GM21515 (cell line): ENCODE results near the gene AIFM2.
"Not testable (repeated sequence)": the region's sequence is repeated elsewhere in the genome, so short reads cannot be mapped to it uniquely, and the experiment has no call there.

ENCODE experiments used
- ATAC-seq: cut with Tn5 transposase; IDR thresholded peaks from one replicate; pipeline ENCODE4 v1.9.1; 2021; ENCODE audit not compliant: unreplicated experiment

Gene AIFM2

DNA sequence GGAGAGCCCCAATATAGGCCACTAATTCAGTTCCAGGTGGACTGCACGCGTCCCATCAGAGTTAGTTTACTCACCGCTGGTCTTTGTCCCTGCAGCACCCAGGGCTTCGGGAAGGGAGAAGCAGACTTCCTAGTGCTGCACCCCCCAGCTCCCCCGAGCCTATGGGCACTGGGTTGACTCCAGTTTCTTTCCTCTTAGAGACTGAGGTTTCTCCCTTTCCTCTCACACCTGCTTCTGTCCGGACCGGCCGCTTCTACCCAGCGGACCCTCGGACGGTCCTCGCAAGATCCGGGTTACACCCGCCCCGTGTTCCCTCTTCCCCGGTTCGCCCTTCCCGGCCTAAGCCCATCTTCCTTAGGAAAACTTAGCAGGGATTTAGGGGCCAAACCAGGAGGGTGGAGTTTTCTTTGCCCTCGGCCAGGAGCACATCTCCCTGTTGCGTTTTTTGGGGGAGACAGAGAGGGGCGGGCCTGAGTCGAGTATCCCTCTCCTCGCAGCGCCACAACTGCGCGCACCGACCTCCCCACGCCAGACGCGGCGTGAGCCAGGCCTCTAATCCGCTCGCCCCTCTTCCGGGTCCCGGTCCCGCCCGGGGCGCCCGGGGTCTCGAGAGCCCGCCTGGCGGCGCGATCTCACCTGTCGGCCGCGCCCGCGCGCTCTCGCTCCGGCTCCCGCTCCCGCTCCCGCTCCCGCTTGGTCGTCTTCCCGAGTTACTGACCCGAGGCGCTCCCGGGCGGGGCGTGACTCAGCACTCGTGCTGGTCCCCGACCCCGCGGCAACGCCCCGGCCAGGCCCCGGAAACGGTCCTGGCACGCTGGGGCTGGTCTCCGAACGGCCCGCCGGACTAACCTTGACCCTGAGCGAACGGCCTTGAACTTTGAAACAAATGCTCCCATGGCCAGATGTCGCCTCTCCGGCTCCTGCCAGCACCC lies at the start of gene AIFM2:
AIFM2 (minus strand) TSS at position 728 of the 932 bp plus-strand sequence. CDS start 8,741 bp downstream, outside the sequence.
- ATAC-seq, result peak; percentile 70

DNA sequence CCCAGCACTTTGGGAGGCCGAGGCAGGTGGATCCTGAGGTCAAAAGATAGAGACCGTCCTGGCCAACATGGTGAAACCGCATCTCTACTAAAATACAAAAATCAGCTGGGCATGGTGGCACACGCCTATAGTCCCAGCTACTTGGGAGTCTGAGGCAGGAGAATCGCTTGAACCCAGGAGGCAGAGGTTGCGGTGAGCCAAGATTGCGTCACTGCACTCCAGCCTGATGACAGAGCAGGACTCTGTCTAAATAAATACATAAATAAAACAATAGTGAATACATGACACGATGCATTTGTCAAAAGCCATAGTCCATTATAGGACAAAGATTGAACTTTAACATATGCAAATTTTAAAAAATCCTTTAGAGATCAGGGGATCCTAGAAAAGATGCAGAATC lies 46.6 kb upstream of the AIFM2 start:
- not testable (repeated sequence) for ATAC-seq

DNA sequence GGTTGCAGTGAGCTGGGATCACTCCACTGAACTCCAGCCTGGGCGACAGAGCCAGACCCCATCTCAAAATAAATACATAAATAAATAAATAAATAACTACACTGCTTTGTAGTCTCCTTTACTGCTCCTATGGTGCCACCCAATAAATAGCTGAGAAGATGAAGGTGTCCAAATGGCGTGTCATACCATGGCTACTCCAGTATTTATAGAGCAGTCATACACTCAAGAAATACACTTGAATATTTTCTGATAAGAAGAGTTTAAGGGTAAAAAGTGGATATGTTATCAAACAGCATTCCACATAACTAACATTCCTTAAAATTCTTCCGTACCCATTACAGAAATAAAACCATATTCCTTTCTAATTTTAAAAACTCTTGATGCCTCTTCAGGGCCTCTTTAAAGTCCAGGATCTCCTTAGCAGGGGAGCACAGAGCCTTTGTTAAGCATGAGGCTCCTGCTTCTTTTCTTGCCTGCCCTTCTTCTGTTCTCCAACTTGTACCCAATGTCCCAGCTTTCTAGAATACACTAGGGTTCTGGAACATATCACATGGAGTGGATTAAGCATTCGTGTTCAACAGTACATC lies 45.6 kb upstream of the AIFM2 start:
- no peak for ATAC-seq

- ATAC-seq, result no peak
Measured at GRCh38 chr10:70176441-70176840, 43.8 kb upstream of the AIFM2 start.

- ATAC-seq, result no peak
Measured at GRCh38 chr10:70175516-70175915, 42.9 kb upstream of the AIFM2 start.

- no peak for ATAC-seq
Measured at GRCh38 chr10:70174058-70174741, 41.6 kb upstream of the AIFM2 start.

- ATAC-seq, result peak; percentile 23
Measured at GRCh38 chr10:70169649-70170364, 37.2 kb upstream of the AIFM2 start.

DNA sequence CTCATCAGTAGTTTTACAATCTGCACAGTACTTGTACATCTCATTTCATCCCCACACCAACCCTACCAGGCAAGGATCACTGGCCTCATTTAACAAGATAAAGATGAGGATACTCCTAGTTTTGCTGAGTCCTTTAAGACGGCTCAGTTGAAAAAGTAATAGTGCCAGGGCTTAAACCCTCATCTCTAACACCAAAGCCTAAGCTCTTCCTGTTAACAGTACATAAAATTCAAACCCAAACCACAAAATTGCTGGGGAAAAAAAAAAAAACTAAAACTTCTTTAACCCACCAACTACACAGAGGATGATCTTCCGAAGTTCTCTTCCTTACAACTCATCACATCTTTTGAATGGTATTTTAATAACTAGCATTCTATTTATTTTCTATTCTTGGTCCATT lies 36.4 kb upstream of the AIFM2 start:
- ATAC-seq, result no peak

DNA sequence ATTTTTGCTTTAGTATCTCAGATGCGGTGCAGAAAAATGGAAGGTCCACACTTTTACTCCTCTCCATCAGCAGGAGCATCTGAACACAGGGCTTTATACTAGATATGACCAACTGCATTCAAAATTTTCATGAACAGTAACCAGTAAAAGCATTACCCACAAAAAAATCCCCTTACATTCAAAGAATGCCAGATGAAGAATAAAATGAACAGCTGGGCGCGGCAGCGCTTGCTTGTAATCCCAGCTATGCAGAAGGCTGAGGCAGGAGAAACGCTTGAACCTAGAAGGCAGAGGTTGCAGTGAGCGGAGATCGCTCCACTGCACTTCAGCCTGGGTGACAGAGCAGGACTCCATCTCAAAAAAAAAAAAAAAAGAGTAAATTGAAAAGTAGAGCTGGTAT lies 34.6 kb upstream of the AIFM2 start:
- no peak for ATAC-seq

DNA sequence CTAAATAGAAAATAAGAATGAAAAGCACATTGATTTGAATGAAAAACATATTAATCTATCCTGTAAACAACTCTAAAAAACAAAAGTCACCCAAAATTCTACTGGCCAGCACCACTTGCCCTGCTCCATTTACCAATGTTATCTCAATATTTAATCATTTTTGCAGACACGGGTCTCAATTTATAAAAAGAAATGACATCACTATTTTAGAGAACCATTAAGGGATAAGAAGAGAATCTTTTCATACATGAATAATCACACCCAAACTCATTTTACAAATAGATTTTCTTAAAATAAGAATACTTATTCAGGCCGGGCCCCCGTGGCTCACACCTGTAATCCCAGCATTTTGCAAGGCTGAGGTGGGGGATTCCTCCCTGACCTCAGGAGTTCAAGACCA lies 33.8 kb upstream of the AIFM2 start:
- no peak for ATAC-seq

- no peak for ATAC-seq
Measured at GRCh38 chr10:70164163-70164562, 31.5 kb upstream of the AIFM2 start.

- ATAC-seq, result no peak
Measured at GRCh38 chr10:70163448-70163847, 30.8 kb upstream of the AIFM2 start.

DNA sequence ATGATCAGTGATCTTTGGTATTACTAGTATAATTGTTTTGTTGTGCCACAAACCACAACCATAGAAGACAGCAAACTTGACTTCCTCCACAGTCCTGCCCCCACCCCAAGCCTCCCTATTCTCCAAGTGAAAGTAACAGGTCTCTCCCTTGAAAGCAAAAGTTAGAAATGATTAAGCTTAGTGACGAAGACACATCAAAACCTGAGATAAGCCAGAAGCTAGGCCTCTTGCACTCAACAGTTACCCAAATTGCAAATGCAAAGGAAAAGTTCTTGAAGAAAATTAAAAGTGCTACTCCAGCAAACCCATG lies 30.2 kb upstream of the AIFM2 start:
- peak; percentile 62 for ATAC-seq

DNA sequence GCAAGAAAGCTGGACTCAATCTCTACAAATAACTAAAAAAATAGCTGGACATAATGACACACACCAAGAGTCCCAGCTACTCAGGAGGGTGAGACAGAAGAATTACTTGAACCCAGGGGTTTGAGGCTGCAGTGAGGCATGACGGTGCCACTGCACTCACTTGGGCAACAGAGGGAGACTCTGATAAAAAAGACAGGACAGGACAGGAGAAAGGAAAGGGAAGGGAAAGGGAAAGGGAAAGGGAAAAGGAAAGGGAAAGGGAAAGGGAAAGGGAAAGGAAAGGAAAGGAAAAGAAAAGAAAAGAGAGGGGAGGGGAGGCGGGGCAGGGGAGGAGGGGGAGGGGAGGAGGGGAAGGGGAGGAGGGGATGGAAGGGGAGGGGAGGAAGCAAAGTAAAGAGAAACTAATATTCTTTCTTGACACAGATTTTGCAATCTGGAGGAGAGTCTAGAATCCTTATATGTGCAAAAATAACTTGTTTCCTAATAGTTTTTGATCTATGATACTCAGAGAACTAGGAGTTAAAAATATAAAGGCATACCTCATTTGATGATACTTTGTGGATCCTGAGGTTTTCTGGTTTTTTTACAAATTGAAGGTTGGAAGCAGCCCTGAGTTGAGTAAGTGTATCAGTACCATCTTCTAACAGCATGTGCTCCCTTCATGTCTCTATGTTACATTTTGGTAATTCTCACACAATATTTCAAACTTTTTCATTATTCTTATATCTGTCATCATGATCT lies 29.7 kb upstream of the AIFM2 start:
- ATAC-seq, result peak; percentile 15

DNA sequence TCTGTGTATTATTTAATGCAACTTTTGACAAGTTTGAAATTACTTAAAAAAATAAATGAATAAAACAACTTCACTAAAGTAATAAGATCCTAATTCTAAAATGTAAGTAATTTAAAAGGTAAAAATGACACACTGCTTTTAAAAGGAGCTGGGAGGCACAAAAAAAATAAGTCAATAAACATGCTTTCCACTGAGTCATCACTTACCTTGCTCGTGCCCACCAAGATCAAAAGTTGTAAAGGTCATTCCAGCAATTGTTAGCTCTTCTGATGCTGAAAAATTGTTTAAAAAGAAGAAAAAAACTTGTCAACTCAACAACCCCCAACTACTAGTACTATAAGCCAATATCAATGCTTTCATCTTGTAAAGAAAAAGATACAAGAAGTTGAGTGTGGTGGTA lies 28.2 kb upstream of the AIFM2 start:
- ATAC-seq, result no peak

DNA sequence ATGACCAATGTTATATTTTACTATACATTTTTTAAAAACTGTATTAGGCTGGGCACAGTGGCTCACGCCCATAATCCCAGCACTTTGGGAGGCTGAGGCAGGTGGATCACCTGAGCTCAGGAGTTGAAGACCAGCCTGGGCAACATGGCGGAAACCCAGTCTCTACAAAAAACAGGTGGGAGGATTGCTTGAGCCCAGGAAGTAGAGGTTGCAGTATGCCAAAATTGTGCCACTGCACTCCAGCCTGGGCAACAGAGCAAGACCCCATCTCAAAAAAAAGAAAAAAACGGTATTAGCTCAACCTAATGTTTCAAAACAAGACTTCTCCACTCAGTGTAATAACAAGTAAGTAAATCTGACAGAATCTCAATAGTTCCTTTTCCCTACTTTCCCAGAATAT lies 26.7 kb upstream of the AIFM2 start:
- not testable (repeated sequence) for ATAC-seq

DNA sequence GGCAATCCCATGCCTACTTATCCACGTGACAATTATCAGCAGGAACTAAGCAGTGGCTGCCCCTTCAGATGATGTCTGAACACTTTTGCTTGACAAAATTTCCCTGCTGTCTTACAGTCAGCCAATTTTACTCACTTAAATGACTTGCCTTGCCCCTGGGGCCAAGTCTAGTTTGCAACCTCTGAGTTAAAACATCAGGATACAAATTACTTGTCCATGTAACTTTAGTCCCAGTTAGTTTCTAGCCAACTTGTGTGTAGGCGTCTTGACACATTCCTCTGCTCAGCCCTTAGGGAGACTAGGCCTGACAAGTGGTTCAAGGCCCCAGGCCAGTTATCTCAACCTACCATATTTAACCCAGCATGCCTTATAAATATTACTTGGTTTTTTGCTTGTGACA lies 25.5 kb upstream of the AIFM2 start:
- no peak for ATAC-seq

DNA sequence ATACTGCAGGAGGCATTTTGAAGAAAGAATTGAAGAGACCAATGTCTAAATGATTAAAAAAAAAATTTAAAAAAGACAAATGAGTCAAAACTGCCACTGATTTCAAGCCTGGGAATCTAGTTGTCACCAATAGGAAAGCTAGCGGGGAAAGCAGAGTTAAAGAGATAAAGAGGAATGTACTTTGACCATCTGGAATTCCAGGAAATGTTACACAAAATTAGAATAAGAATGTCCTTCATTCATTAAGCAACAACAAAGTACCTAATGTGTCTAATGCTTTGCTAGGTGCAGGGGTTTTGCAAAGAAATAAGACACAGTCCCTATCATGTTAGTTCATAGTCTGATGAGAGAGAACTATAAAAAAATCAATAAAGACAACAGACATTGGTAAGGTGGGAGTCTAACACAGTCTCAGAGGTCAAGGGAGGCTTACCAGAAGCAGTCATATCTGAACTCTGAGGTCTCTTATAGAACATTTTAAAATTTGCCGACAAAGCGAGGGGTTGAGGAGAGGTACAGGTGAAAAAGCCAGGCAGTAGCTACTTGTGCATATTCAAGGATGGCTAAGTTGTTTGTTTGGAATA lies 22.7 kb upstream of the AIFM2 start:
- no peak for ATAC-seq

- ATAC-seq, result no peak
Measured at GRCh38 chr10:70148516-70148915, 15.9 kb upstream of the AIFM2 start.

GRCh38 chr10:70147259-70147625 lies 14.6 kb upstream of the AIFM2 start:
- no peak for ATAC-seq
